ENCODE measurements around the gene CADM2. TPM values are rescaled to one million over a fixed set of nuclear protein-coding genes. Genes with fewer than 3 reads are reported as not detected.

The CADM2 gene
- total RNA-seq, 2 donors from 2014 or later: 24.1 to 29.8 TPM

DNA sequence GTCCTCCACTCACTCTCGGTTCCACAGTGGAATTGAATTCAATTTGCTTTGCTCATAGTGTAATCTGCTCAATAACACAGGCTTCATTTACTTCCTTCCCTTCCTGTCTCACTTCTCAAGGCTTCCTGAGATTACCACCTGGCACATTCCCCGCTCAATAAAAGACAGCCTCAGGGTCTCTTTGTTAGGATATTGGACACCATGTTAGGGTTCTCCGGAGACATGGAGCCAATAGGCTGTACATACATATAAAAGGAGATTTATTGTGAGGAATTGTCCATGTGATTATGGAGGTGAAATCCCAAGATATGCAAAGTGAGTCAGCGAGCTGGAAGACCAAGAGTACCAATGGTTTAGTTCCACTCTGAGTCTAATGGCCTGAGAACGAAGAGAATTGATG is 974.5 kb downstream of the CADM2 start:
- Mint-ChIP-seq H3K27ac (no peak overlapping the region), H3K4me1 (peaks cover 7% of the 10 kb centered on the region), H3K36me3 (ENCODE audit: low read depth) (no peaks in the 10 kb centered on the region), H3K9me3 (no peaks in the 10 kb centered on the region), H3K4me3 (no peak overlapping the region), H3K27me3 (ENCODE audit: insufficient read depth) (no peaks in the 10 kb centered on the region)
- Histone ChIP-seq H3K4me3 (ENCODE audit: low read length) (no peak overlapping the region), H3K36me3 (ENCODE audit: control insufficient read depth, insufficient read depth, low read length) (no peaks in the 10 kb centered on the region), H3K27ac (ENCODE audit: low read depth, low read length) (no peak overlapping the region), H3K27me3 (ENCODE audit: control insufficient read depth, insufficient read depth, low read length, poor library complexity, severe bottlenecking) (no peaks in the 10 kb centered on the region), H3K9me3 (ENCODE audit: control insufficient read depth, low read length) (no peaks in the 10 kb centered on the region), H3K4me1 (ENCODE audit: control insufficient read depth, insufficient read depth, low read length) (no peaks in the 10 kb centered on the region), H3K9ac (ENCODE audit: extremely low read depth, low read length, poor library complexity, severe bottlenecking) (no peak overlapping the region)
- TF ChIP-seq, protein P1, sequence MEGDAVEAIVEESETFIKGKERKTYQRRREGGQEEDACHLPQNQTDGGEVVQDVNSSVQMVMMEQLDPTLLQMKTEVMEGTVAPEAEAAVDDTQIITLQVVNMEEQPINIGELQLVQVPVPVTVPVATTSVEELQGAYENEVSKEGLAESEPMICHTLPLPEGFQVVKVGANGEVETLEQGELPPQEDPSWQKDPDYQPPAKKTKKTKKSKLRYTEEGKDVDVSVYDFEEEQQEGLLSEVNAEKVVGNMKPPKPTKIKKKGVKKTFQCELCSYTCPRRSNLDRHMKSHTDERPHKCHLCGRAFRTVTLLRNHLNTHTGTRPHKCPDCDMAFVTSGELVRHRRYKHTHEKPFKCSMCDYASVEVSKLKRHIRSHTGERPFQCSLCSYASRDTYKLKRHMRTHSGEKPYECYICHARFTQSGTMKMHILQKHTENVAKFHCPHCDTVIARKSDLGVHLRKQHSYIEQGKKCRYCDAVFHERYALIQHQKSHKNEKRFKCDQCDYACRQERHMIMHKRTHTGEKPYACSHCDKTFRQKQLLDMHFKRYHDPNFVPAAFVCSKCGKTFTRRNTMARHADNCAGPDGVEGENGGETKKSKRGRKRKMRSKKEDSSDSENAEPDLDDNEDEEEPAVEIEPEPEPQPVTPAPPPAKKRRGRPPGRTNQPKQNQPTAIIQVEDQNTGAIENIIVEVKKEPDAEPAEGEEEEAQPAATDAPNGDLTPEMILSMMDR (conservative IDR thresholded peaks at IDR 0.05): no peak
- 93 to 96% methylated on average over 4 to 5 of the region's 5 CpGs for WGBS, 2 experiments (ENCODE audit: insufficient coverage in 1 of 2, insufficient read length in 1 of 2)
- no peak for DNase-seq

- Histone ChIP-seq H3K27ac (ENCODE audit: low read depth, low read length) (no peak overlapping the region), H3K9me3 (ENCODE audit: control insufficient read depth, low read length) (no peaks in the 10 kb centered on the region), H3K27me3 (ENCODE audit: control insufficient read depth, insufficient read depth, low read length, poor library complexity, severe bottlenecking) (no peaks in the 10 kb centered on the region), H3K4me1 (ENCODE audit: control insufficient read depth, insufficient read depth, low read length) (no peaks in the 10 kb centered on the region), H3K36me3 (ENCODE audit: control insufficient read depth, insufficient read depth, low read length) (no peaks in the 10 kb centered on the region), H3K9ac (ENCODE audit: extremely low read depth, low read length, poor library complexity, severe bottlenecking) (no peak overlapping the region), H3K4me3 (ENCODE audit: low read length) (no peak overlapping the region)
- Mint-ChIP-seq H3K27ac (no peak overlapping the region), H3K9me3 (no peaks in the 10 kb centered on the region), H3K36me3 (ENCODE audit: low read depth) (no peaks in the 10 kb centered on the region), H3K4me1 (peaks cover 12% of the 10 kb centered on the region), H3K27me3 (ENCODE audit: insufficient read depth) (no peaks in the 10 kb centered on the region), H3K4me3 (no peak overlapping the region)
- WGBS, 2 experiments (ENCODE audit: insufficient coverage in 1 of 2, insufficient read length in 1 of 2): 93 to 100% methylated on average over 1 of the region's 1 CpG
- DNase-seq: no peak
- TF ChIP-seq, protein P1 (conservative IDR thresholded peaks at IDR 0.05): no peak
Observed at GRCh38 chr3:85935171-85935570, 976.4 kb downstream of the CADM2 start.

GRCh38 chr3:85939074-85939482 is 980.3 kb downstream of the CADM2 start:
- peak overlapping the region; percentile 25 for H3K27ac ChIP-seq (ENCODE audit: low read depth, low read length)
- peak overlapping the region; percentile 15 for H3K27ac Mint-ChIP-seq
- no peaks in the 10 kb centered on the region for H3K4me1 ChIP-seq (ENCODE audit: control insufficient read depth, insufficient read depth, low read length)
- peaks cover 8% of the 10 kb centered on the region for H3K4me1 Mint-ChIP-seq
- no peak overlapping the region for H3K4me3 Mint-ChIP-seq
- 38 to 79% methylated on average over 1 to 3 of the region's 3 CpGs for WGBS, 2 experiments (ENCODE audit: insufficient coverage in 1 of 2, insufficient read length in 1 of 2)
- H3K36me3 ChIP-seq (ENCODE audit: control insufficient read depth, insufficient read depth, low read length): no peaks in the 10 kb centered on the region
- H3K9me3 Mint-ChIP-seq: peaks cover 6% of the 10 kb centered on the region
- TF ChIP-seq, protein P1 (conservative IDR thresholded peaks at IDR 0.05): no peak
- H3K9ac ChIP-seq (ENCODE audit: extremely low read depth, low read length, poor library complexity, severe bottlenecking): no peak overlapping the region
- H3K27me3 Mint-ChIP-seq (ENCODE audit: insufficient read depth): no peaks in the 10 kb centered on the region
- peaks cover 5% of the 10 kb centered on the region for H3K36me3 Mint-ChIP-seq (ENCODE audit: low read depth)
- H3K27me3 ChIP-seq (ENCODE audit: control insufficient read depth, insufficient read depth, low read length, poor library complexity, severe bottlenecking): no peaks in the 10 kb centered on the region
- H3K4me3 ChIP-seq (ENCODE audit: low read length): no peak overlapping the region
- no peak for DNase-seq
- no peaks in the 10 kb centered on the region for H3K9me3 ChIP-seq (ENCODE audit: control insufficient read depth, low read length)

Data from endodermal cell (in vitro differentiated cells).